Trophoblast cell (in vitro differentiated cells and primary cell): ENCODE measurements around the gene CENPV.
"Not testable (repeated sequence)": the region's sequence is repeated elsewhere in the genome, so short reads cannot be mapped to it uniquely, and the experiment has no call there.

Experiments used
- DNase-seq, 2 donors: peaks; one replicate each; pipeline ENCODE4 v3.0.0-alpha.2; 2016
- H2AFZ ChIP-seq: 2 replicates; pipeline ENCODE4 v1.6.1; 2013; ENCODE audit warnings: low read length, moderate library complexity, mild to moderate bottlenecking; ENCODE audit not compliant: insufficient read depth, poor library complexity
- H2AK5ac ChIP-seq: 2 replicates; pipeline ENCODE4 v1.6.1; 2013; ENCODE audit warnings: mild to moderate bottlenecking, low read length
- H2BK120ac ChIP-seq: 2 replicates; pipeline ENCODE4 v1.6.1; 2013; ENCODE audit warnings: low read length, mild to moderate bottlenecking, moderate library complexity; ENCODE audit not compliant: insufficient read depth, poor library complexity
- H2BK12ac ChIP-seq: 2 replicates; pipeline ENCODE4 v1.6.1; 2013; ENCODE audit warnings: mild to moderate bottlenecking, low read length, moderate library complexity
- H2BK5ac ChIP-seq: 2 replicates; pipeline ENCODE4 v1.6.1; 2013; ENCODE audit warnings: low read length, low read depth, moderate library complexity, mild to moderate bottlenecking; ENCODE audit not compliant: poor library complexity
- H3K14ac ChIP-seq: 2 replicates; pipeline ENCODE4 v1.6.1; 2013; ENCODE audit warnings: mild to moderate bottlenecking, low read length
- H3K18ac ChIP-seq: 2 replicates; pipeline ENCODE4 v1.6.1; 2013; ENCODE audit warnings: mild to moderate bottlenecking, low read length
- H3K23ac ChIP-seq: 2 replicates; pipeline ENCODE4 v1.6.1; 2013; ENCODE audit warnings: low read length
- H3K27ac ChIP-seq: 2 replicates; pipeline ENCODE4 v1.5.1; 2013; ENCODE audit warnings: low read depth, mild to moderate bottlenecking, inconsistent platforms, low read length, moderate library complexity
- H3K27me3 ChIP-seq: 2 replicates; pipeline ENCODE4 v1.6.1; 2013; ENCODE audit warnings: inconsistent platforms, mild to moderate bottlenecking, low read length, moderate library complexity; ENCODE audit not compliant: insufficient read depth
- H3K36me3 ChIP-seq, 2 experiments: 1 replicate in 1 of 2; 2 replicates in 1 of 2; pipeline ENCODE4 v1.6.1; 2013; ENCODE audit warnings: low read length in 2 of 2, mild to moderate bottlenecking in 2 of 2, moderate library complexity in 1 of 2; ENCODE audit not compliant: insufficient read depth in 2 of 2, control insufficient read depth in 1 of 2
- H3K4ac ChIP-seq: 2 replicates; pipeline ENCODE4 v1.6.1; 2013; ENCODE audit warnings: low read depth, mild to moderate bottlenecking, low read length, moderate library complexity
- H3K4me1 ChIP-seq, 2 experiments: 1 replicate in 1 of 2; 2 replicates in 1 of 2; pipeline ENCODE4 v1.6.1; 2013; ENCODE audit warnings: low read length in 2 of 2, mild to moderate bottlenecking in 2 of 2, moderate library complexity in 1 of 2; ENCODE audit not compliant: insufficient read depth in 2 of 2, control insufficient read depth in 1 of 2
- H3K4me2 ChIP-seq: 2 replicates; pipeline ENCODE4 v1.6.1; 2013; ENCODE audit warnings: inconsistent platforms, mild to moderate bottlenecking, low read length, moderate library complexity
- H3K4me3 ChIP-seq: 2 replicates; pipeline ENCODE4 v1.5.1; 2013; ENCODE audit warnings: mild to moderate bottlenecking, low read depth, low read length, inconsistent platforms
- H3K79me1 ChIP-seq: one replicate; pipeline ENCODE4 v1.6.1; 2013; ENCODE audit warnings: low read length
- H3K79me2 ChIP-seq: 2 replicates; pipeline ENCODE4 v1.6.1; 2013; ENCODE audit warnings: low read length, mild to moderate bottlenecking; ENCODE audit not compliant: control insufficient read depth, insufficient read depth, poor library complexity
- H3K9ac ChIP-seq: 2 replicates; pipeline ENCODE4 v1.6.1; 2013; ENCODE audit warnings: mild to moderate bottlenecking, low read length
- H3K9me3 ChIP-seq: 2 replicates; pipeline ENCODE4 v1.6.1; 2013; ENCODE audit warnings: low read depth, mild to moderate bottlenecking, control low read depth, inconsistent platforms, low read length; ENCODE audit not compliant: insufficient read depth
- H4K12ac ChIP-seq: 2 replicates; pipeline ENCODE4 v1.6.1; 2013; ENCODE audit warnings: low read depth, mild to moderate bottlenecking, low read length, moderate library complexity
- H4K8ac ChIP-seq: 2 replicates; pipeline ENCODE4 v1.6.1; 2013; ENCODE audit warnings: low read depth, mild to moderate bottlenecking, low read length, moderate library complexity
- H4K91ac ChIP-seq: one replicate; pipeline ENCODE4 v1.6.1; 2013; ENCODE audit warnings: low read depth, mild to moderate bottlenecking, low read length, moderate library complexity
- WGBS: extraction: QIAGEN DNeasy Blood & Tissue Kit; methylation state at CpG from one replicate; pipeline ENCODE4 v1.1.7; 2013; ENCODE audit warnings: missing lambda C conversion rate; ENCODE audit not compliant: insufficient read length, insufficient coverage; ENCODE audit errors: extremely low coverage; 5-methylcytosine and 5-hydroxymethylcytosine counted together

The CENPV gene

GRCh38 chr17:16392491-16392890 lies 39.2 kb upstream of the CENPV start:
- DNase-seq, result peak; percentile 81 to 89
- not testable (repeated sequence) for H3K9me3 ChIP-seq, H2AFZ ChIP-seq, H2BK12ac ChIP-seq, H3K4me3 ChIP-seq, H2AK5ac ChIP-seq, H4K8ac ChIP-seq, H3K23ac ChIP-seq, H4K91ac ChIP-seq, H3K79me1 ChIP-seq, H3K79me2 ChIP-seq, H3K27ac ChIP-seq, H3K18ac ChIP-seq, H2BK120ac ChIP-seq, H3K14ac ChIP-seq, H3K27me3 ChIP-seq, H3K4ac ChIP-seq, H2BK5ac ChIP-seq, H3K4me2 ChIP-seq, H3K36me3 ChIP-seq, H3K4me1 ChIP-seq, H3K9ac ChIP-seq, H4K12ac ChIP-seq
- WGBS, result no CpG with 5 or more reads among the region's 11 CpGs

- no peak for DNase-seq
- no peak overlapping the region for H3K9ac ChIP-seq
These were observed 38.2 kb upstream of the CENPV start for GRCh38 chr17:16391451-16391850.

GRCh38 chr17:16386126-16386507 lies 32.8 kb upstream of the CENPV start:
- Histone ChIP-seq H3K4me2 (peak overlapping the region; percentile 94), H3K36me3 (peaks cover 13 to 21% of the 10 kb centered on the region in 2 experiments)
- H4K12ac ChIP-seq, H3K23ac ChIP-seq, H2BK120ac ChIP-seq, H2BK5ac ChIP-seq, H3K27me3 ChIP-seq, H3K79me1 ChIP-seq, H3K27ac ChIP-seq, H3K14ac ChIP-seq, H3K4me1 ChIP-seq, H4K91ac ChIP-seq, DNase-seq, H3K79me2 ChIP-seq, H2AK5ac ChIP-seq, H2BK12ac ChIP-seq, H3K4me3 ChIP-seq, H2AFZ ChIP-seq, H3K9ac ChIP-seq, H4K8ac ChIP-seq, H3K9me3 ChIP-seq, H3K4ac ChIP-seq, H3K18ac ChIP-seq: not testable (repeated sequence)
- WGBS, result no CpG with 5 or more reads among the region's 23 CpGs

More at GRCh38 chr17:16391451-16391850, 38.2 kb upstream of the CENPV start:
- H3K4ac ChIP-seq, result no peak overlapping the region
- no peak overlapping the region for H2BK12ac ChIP-seq
- H3K4me2 ChIP-seq, result no peak overlapping the region
- H4K12ac ChIP-seq, result no peak overlapping the region
- no peak overlapping the region for H2BK5ac ChIP-seq
- no peaks in the 10 kb centered on the region for H3K27me3 ChIP-seq
- H3K14ac ChIP-seq, result no peak overlapping the region
- no peak overlapping the region for H3K18ac ChIP-seq
- H3K79me2 ChIP-seq, result no peaks in the 10 kb centered on the region
- WGBS, result no CpG with 5 or more reads among the region's 13 CpGs
- H3K36me3 ChIP-seq, result no peaks in the 10 kb centered on the region
- H3K79me1 ChIP-seq, result peaks cover 3% of the 10 kb centered on the region
- no peak overlapping the region for H4K91ac ChIP-seq
- H3K23ac ChIP-seq, result no peak overlapping the region
- no peak overlapping the region for H3K4me3 ChIP-seq
- no peak overlapping the region for H3K27ac ChIP-seq
- H3K9me3 ChIP-seq, result no peaks in the 10 kb centered on the region
- no peak overlapping the region for H2AK5ac ChIP-seq
- no peak overlapping the region for H2BK120ac ChIP-seq
- H4K8ac ChIP-seq, result no peak overlapping the region
- no peaks in the 10 kb centered on the region for H3K4me1 ChIP-seq
- H2AFZ ChIP-seq, result no peak overlapping the region

- H3K79me2 ChIP-seq, result peaks cover 7% of the 10 kb centered on the region
- no peak overlapping the region for H2AFZ ChIP-seq
- H3K18ac ChIP-seq, result no peak overlapping the region
- no peak overlapping the region for H2BK120ac ChIP-seq
- no peak overlapping the region for H3K4ac ChIP-seq
- no peak overlapping the region for H3K4me2 ChIP-seq
- no peak overlapping the region for H3K14ac ChIP-seq
- H3K4me1 ChIP-seq, result peaks cover 7 to 11% of the 10 kb centered on the region in 2 experiments
- H2AK5ac ChIP-seq, result no peak overlapping the region
- no peak overlapping the region for H4K12ac ChIP-seq
- no peak overlapping the region for H3K4me3 ChIP-seq
- WGBS, result no CpG with 5 or more reads among the region's 5 CpGs
- H3K23ac ChIP-seq, result no peak overlapping the region
- no peak overlapping the region for H3K27ac ChIP-seq
- H2BK12ac ChIP-seq, result no peak overlapping the region
- H3K27me3 ChIP-seq, result no peaks in the 10 kb centered on the region
- H2BK5ac ChIP-seq, result no peak overlapping the region
- no peak overlapping the region for H3K9ac ChIP-seq
- H4K91ac ChIP-seq, result no peak overlapping the region
- no peaks in the 10 kb centered on the region for H3K9me3 ChIP-seq
- peaks cover 13 to 21% of the 10 kb centered on the region in 2 experiments for H3K36me3 ChIP-seq
- no peak for DNase-seq
- H3K79me1 ChIP-seq, result peaks cover 16% of the 10 kb centered on the region
- no peak overlapping the region for H4K8ac ChIP-seq
These were observed 31.3 kb upstream of the CENPV start for GRCh38 chr17:16384557-16384956.
